HG03196 (cell line): Measurements from ENCODE around the gene ALG1.
"Not testable (repeated sequence)": the region's sequence is repeated elsewhere in the genome, so short reads cannot be mapped to it uniquely, and the experiment has no call there.

Experiments
- ATAC-seq: cut with Tn5 transposase; IDR thresholded peaks from one replicate; pipeline ENCODE4 v1.9.1; 2021; ENCODE audit not compliant: unreplicated experiment

The ALG1 gene

GRCh38 chr16:5044581-5044980 lies 27.1 kb upstream of the ALG1 start:
- ATAC-seq = not testable (repeated sequence)

GRCh38 chr16:5045499-5046115 lies 26.0 kb upstream of the ALG1 start:
- ATAC-seq = no peak

- no peak for ATAC-seq
Observed at GRCh38 chr16:5046914-5047313, 24.7 kb upstream of the ALG1 start.

GRCh38 chr16:5054876-5055865 lies 16.5 kb upstream of the ALG1 start:
- ATAC-seq = no peak

GRCh38 chr16:5056352-5056751 lies 15.3 kb upstream of the ALG1 start:
- ATAC-seq = no peak

GRCh38 chr16:5058476-5058875 lies 13.2 kb upstream of the ALG1 start:
- ATAC-seq = no peak

GRCh38 chr16:5059386-5060072 lies 12.1 kb upstream of the ALG1 start:
- no peak for ATAC-seq

- no peak for ATAC-seq
Observed at GRCh38 chr16:5060073-5060641, 11.5 kb upstream of the ALG1 start.

- no peak for ATAC-seq
Observed at GRCh38 chr16:5062051-5062450, 9.6 kb upstream of the ALG1 start.

GRCh38 chr16:5062790-5063765 lies 8.6 kb upstream of the ALG1 start:
- no peak for ATAC-seq

GRCh38 chr16:5064915-5065314 lies 6.7 kb upstream of the ALG1 start:
- no peak for ATAC-seq

GRCh38 chr16:5065326-5065725 lies 6.3 kb upstream of the ALG1 start:
- no peak for ATAC-seq

GRCh38 chr16:5065813-5066212 lies 5.8 kb upstream of the ALG1 start, which contains the start of gene C16orf89:
C16orf89 (minus strand) TSS chr16:5065956; CDS start chr16:5065908, 48 bp downstream.
- no peak for ATAC-seq

- no peak for ATAC-seq
Observed at GRCh38 chr16:5066511-5066910, 5.1 kb upstream of the ALG1 start.

- no peak for ATAC-seq
Observed at GRCh38 chr16:5069048-5069447, 2.6 kb upstream of the ALG1 start.

GRCh38 chr16:5069854-5070253 lies 1.8 kb upstream of the ALG1 start:
- no peak for ATAC-seq

GRCh38 chr16:5070431-5071186 lies 1.0 kb upstream of the ALG1 start:
- no peak for ATAC-seq

- no peak for ATAC-seq
Observed at GRCh38 chr16:5071341-5071680, 332 bp upstream of the ALG1 start.
